H9 (cell line): ENCODE measurements around the gene SNX18. TPM values are rescaled to one million over a fixed set of nuclear protein-coding genes. Genes with fewer than 3 reads are reported as not detected.

ENCODE experiments used
- DNase-seq: peaks from one replicate; pipeline ENCODE4 v3.0.0-alpha.2; 2017
- H2AFZ ChIP-seq: one replicate; pipeline ENCODE4 v1.6.1; 2013; ENCODE audit warnings: mild to moderate bottlenecking, low read length, control low read depth, moderate library complexity
- H2AK5ac ChIP-seq: 2 replicates; pipeline ENCODE4 v1.6.1; 2013; ENCODE audit warnings: low read length, control low read depth, mixed read lengths; ENCODE audit not compliant: insufficient read length
- H2BK120ac ChIP-seq: one replicate; pipeline ENCODE4 v1.6.1; 2013; ENCODE audit warnings: low read depth, mild to moderate bottlenecking, low read length, control low read depth, inconsistent platforms; ENCODE audit not compliant: poor library complexity, severe bottlenecking
- H2BK12ac ChIP-seq: 2 replicates; pipeline ENCODE4 v1.6.1; 2013; ENCODE audit warnings: low read length, control low read depth, mixed read lengths, low read depth; ENCODE audit not compliant: insufficient read length
- H2BK15ac ChIP-seq: 2 replicates; pipeline ENCODE4 v1.6.1; 2013; ENCODE audit warnings: low read depth, low read length, control low read depth
- H2BK20ac ChIP-seq: one replicate; pipeline ENCODE4 v1.6.1; 2013; ENCODE audit warnings: low read depth, mild to moderate bottlenecking, low read length, control low read depth, inconsistent platforms; ENCODE audit not compliant: poor library complexity, severe bottlenecking
- H2BK5ac ChIP-seq: 2 replicates; pipeline ENCODE4 v1.6.1; 2013; ENCODE audit warnings: low read length, control low read depth, mixed read lengths; ENCODE audit not compliant: insufficient read length
- H3K14ac ChIP-seq: 2 replicates; pipeline ENCODE4 v1.6.1; 2013; ENCODE audit warnings: low read length, control low read depth; ENCODE audit not compliant: insufficient read depth
- H3K18ac ChIP-seq: 2 replicates; pipeline ENCODE4 v1.6.1; 2013; ENCODE audit warnings: low read depth, mild to moderate bottlenecking, mixed read lengths, low read length, control low read depth; ENCODE audit not compliant: insufficient read length
- H3K23ac ChIP-seq: 2 replicates; pipeline ENCODE4 v1.6.1; 2013; ENCODE audit warnings: low read length, control low read depth, mixed read lengths, low read depth; ENCODE audit not compliant: insufficient read length
- H3K23me2 ChIP-seq: 2 replicates; pipeline ENCODE4 v1.6.1; 2013; ENCODE audit warnings: low read depth, mild to moderate bottlenecking, mixed read lengths, low read length, control low read depth; ENCODE audit not compliant: insufficient read length, poor library complexity, severe bottlenecking
- H3K27ac ChIP-seq: 2 replicates; pipeline ENCODE4 v1.5.1; 2013; ENCODE audit warnings: low read length, control low read depth, mixed read lengths, low read depth; ENCODE audit not compliant: insufficient read length
- H3K27me3 ChIP-seq: 2 replicates; pipeline ENCODE4 v1.6.1; 2013; ENCODE audit warnings: low read length, control low read depth, inconsistent platforms; ENCODE audit not compliant: insufficient read depth
- H3K4ac ChIP-seq: 2 replicates; pipeline ENCODE4 v1.6.1; 2013; ENCODE audit warnings: low read depth, mild to moderate bottlenecking, control low read depth, inconsistent platforms, low read length, moderate library complexity
- H3K4me1 ChIP-seq: 2 replicates; pipeline ENCODE4 v1.6.1; 2013; ENCODE audit warnings: low read length, control low read depth, inconsistent platforms; ENCODE audit not compliant: insufficient read depth
- H3K4me2 ChIP-seq: 2 replicates; pipeline ENCODE4 v1.6.1; 2013; ENCODE audit warnings: low read length, control low read depth, mixed read lengths; ENCODE audit not compliant: insufficient read length, insufficient read depth
- H3K56ac ChIP-seq: 2 replicates; pipeline ENCODE4 v1.6.1; 2013; ENCODE audit warnings: low read depth, mild to moderate bottlenecking, mixed read lengths, low read length, control low read depth; ENCODE audit not compliant: insufficient read length
- H3K79me1 ChIP-seq: 2 replicates; pipeline ENCODE4 v1.6.1; 2013; ENCODE audit warnings: low read depth, mild to moderate bottlenecking, moderate library complexity, low read length, control low read depth, inconsistent platforms; ENCODE audit not compliant: insufficient read depth, poor library complexity, severe bottlenecking
- H3K79me2 ChIP-seq: 2 replicates; pipeline ENCODE4 v1.6.1; 2013; ENCODE audit warnings: low read length, control low read depth, inconsistent platforms; ENCODE audit not compliant: insufficient read depth
- H3K9ac ChIP-seq: 2 replicates; pipeline ENCODE4 v1.6.1; 2013; ENCODE audit warnings: low read length, control low read depth, mixed read lengths; ENCODE audit not compliant: insufficient read length; ENCODE audit errors: extremely low read depth
- H3K9me3 ChIP-seq: one replicate; pipeline ENCODE4 v1.6.1; 2013; ENCODE audit warnings: low read depth, low read length, inconsistent platforms; ENCODE audit not compliant: control insufficient read depth
- H3T11ph ChIP-seq: one replicate; pipeline ENCODE4 v1.6.1; 2013; ENCODE audit warnings: mild to moderate bottlenecking, low read length, control low read depth, inconsistent platforms
- H4K20me1 ChIP-seq: one replicate; pipeline ENCODE4 v1.6.1; 2013; ENCODE audit not compliant: control insufficient read depth, insufficient read length, insufficient read depth
- H4K5ac ChIP-seq: 2 replicates; pipeline ENCODE4 v1.6.1; 2013; ENCODE audit warnings: low read depth, mild to moderate bottlenecking, mixed read lengths, low read length, control low read depth; ENCODE audit not compliant: insufficient read length
- H4K8ac ChIP-seq: replicated peaks from 2 replicates; pipeline ENCODE4 v1.6.1; 2013; ENCODE audit warnings: low read length, control low read depth, mixed read lengths, low read depth; ENCODE audit not compliant: insufficient read length
- H4K91ac ChIP-seq: 2 replicates; pipeline ENCODE4 v1.6.1; 2013; ENCODE audit warnings: low read depth, mild to moderate bottlenecking, moderate library complexity, mixed read lengths, low read length, control low read depth; ENCODE audit not compliant: insufficient read length
- H3K27ac Mint-ChIP-seq, 3 experiments: 2 replicates in 2 of 3; 3 replicates in 1 of 3; pipeline ENCODE4 v1.8.0; 2020 to 2021; ENCODE audit warnings: mixed read lengths in 3 of 3, mild to moderate bottlenecking in 1 of 3, moderate library complexity in 1 of 3
- H3K27me3 Mint-ChIP-seq: 2 replicates; pipeline ENCODE4 v1.8.0; 2021; ENCODE audit warnings: low read depth, mild to moderate bottlenecking, moderate library complexity, mixed read lengths
- H3K36me3 Mint-ChIP-seq, 3 experiments: 2 replicates in 2 of 3; 3 replicates in 1 of 3; pipeline ENCODE4 v1.8.0; 2020 to 2021; ENCODE audit warnings: low read depth in 3 of 3, mixed read lengths in 3 of 3; ENCODE audit not compliant: insufficient read depth in 1 of 3
- H3K4me1 Mint-ChIP-seq, 2 experiments: 2 replicates each; pipeline ENCODE4 v1.8.0; 2020; ENCODE audit warnings: mixed read lengths in 2 of 2
- H3K4me3 Mint-ChIP-seq, 2 experiments: 2 replicates in 1 of 2; 3 replicates in 1 of 2; pipeline ENCODE4 v1.8.0; 2020 to 2021; ENCODE audit warnings: mild to moderate bottlenecking in 2 of 2, mixed read lengths in 2 of 2, moderate library complexity in 1 of 2
- H3K9me3 Mint-ChIP-seq, 2 experiments: 2 replicates in 1 of 2; 3 replicates in 1 of 2; pipeline ENCODE4 v1.8.0; 2020; ENCODE audit warnings: mild to moderate bottlenecking in 2 of 2, mixed read lengths in 2 of 2, moderate library complexity in 1 of 2
- WGBS: extraction: QIAGEN DNeasy Blood & Tissue Kit; methylation state at CpG from one replicate; pipeline ENCODE4 v1.1.7; 2013; ENCODE audit warnings: missing lambda C conversion rate, low lambda C conversion rate, mixed read lengths; ENCODE audit not compliant: insufficient read length; ENCODE audit errors: extremely low coverage; 5-methylcytosine and 5-hydroxymethylcytosine counted together
- total RNA-seq: library from RNA; stranded (reverse); gene quantifications from 2 replicates; pipeline ENCODE4 v1.2.1, GENCODE V29; 2021
- TF ChIP-seq, protein P1 (sequence below): fragments of 200-600 bp; sonication (generic); conservative IDR thresholded peaks from 3 replicates; pipeline ENCODE4 v1.8.0; 2021; ENCODE audit warnings: antibody characterized with exemption, mild to moderate bottlenecking

Gene SNX18
- total RNA-seq, 1 experiment from 2014 or later, result 17.2 TPM

DNA sequence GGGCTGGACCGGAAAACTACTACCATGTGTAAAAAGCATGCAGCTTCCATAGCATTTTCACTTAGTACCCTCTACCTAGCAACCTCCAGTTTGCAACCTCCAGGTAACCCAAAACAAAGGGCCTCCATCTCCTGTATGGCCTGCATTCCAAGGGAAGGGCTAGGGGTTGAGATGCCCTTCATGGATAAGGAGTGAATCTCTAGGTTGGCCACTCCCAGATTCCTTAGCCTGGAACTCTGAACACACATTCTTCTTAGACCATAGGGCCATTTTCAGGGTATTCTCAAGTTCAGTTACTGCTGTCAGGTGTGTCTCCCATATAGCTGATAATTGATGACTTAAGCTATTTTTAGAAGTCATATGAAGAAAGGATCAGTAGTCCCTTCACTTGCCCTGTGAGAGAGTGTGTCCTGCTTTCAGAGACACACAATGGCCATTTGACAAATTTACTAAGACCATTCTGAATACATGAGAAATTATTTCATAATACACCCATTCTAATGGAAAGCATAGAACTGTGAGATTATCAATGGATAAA, 39.5 kb upstream of the SNX18 start:
- H3K4me3 Mint-ChIP-seq, result no peak overlapping the region
- H4K91ac ChIP-seq, result no peak overlapping the region
- H4K5ac ChIP-seq, result no peak overlapping the region
- H3K27me3 ChIP-seq, result no peaks in the 10 kb centered on the region; the same call in 1 of the 2 replicates
- no peaks in the 10 kb centered on the region for H3K79me2 ChIP-seq
- no peak overlapping the region for H2BK15ac ChIP-seq
- H3K9me3 Mint-ChIP-seq, result no peaks in the 10 kb centered on the region
- no peaks in the 10 kb centered on the region for H3K9me3 ChIP-seq
- no peak overlapping the region for H2BK5ac ChIP-seq
- no peak overlapping the region for H2AK5ac ChIP-seq
- TF ChIP-seq, protein P1, sequence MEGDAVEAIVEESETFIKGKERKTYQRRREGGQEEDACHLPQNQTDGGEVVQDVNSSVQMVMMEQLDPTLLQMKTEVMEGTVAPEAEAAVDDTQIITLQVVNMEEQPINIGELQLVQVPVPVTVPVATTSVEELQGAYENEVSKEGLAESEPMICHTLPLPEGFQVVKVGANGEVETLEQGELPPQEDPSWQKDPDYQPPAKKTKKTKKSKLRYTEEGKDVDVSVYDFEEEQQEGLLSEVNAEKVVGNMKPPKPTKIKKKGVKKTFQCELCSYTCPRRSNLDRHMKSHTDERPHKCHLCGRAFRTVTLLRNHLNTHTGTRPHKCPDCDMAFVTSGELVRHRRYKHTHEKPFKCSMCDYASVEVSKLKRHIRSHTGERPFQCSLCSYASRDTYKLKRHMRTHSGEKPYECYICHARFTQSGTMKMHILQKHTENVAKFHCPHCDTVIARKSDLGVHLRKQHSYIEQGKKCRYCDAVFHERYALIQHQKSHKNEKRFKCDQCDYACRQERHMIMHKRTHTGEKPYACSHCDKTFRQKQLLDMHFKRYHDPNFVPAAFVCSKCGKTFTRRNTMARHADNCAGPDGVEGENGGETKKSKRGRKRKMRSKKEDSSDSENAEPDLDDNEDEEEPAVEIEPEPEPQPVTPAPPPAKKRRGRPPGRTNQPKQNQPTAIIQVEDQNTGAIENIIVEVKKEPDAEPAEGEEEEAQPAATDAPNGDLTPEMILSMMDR, result no peak
- H3K4me1 Mint-ChIP-seq, result no peaks in the 10 kb centered on the region
- peaks cover 3% of the 10 kb centered on the region; the same call in 1 of the 2 replicates for H3K27me3 Mint-ChIP-seq
- no peak overlapping the region for H2AFZ ChIP-seq
- H3K27ac Mint-ChIP-seq, result no peak overlapping the region
- no peaks in the 10 kb centered on the region for H3K79me1 ChIP-seq
- DNase-seq, result no peak
- H3K36me3 Mint-ChIP-seq, result no peaks in the 10 kb centered on the region
- H3K23me2 ChIP-seq, result no peaks in the 10 kb centered on the region
- H2BK12ac ChIP-seq, result no peak overlapping the region
- H3K4me2 ChIP-seq, result no peak overlapping the region
- H3K9ac ChIP-seq, result no peak overlapping the region
- H2BK20ac ChIP-seq, result no peak overlapping the region
- H4K20me1 ChIP-seq, result no peaks in the 10 kb centered on the region
- H3K4ac ChIP-seq, result no peak overlapping the region
- H2BK120ac ChIP-seq, result no peak overlapping the region
- no peak overlapping the region for H3T11ph ChIP-seq
- H3K4me1 ChIP-seq, result no peaks in the 10 kb centered on the region
- H3K56ac ChIP-seq, result no peak overlapping the region
- no peak overlapping the region for H3K18ac ChIP-seq
- H3K23ac ChIP-seq, result no peak overlapping the region
- H4K8ac ChIP-seq, result no peak overlapping the region
- no peak overlapping the region for H3K14ac ChIP-seq
- WGBS, result no CpG with 5 or more reads among the region's 1 CpG
- H3K27ac ChIP-seq, result no peak overlapping the region
